Kidney epithelial cell (primary cell): ENCODE measurements around the gene CAMK2A. TPM values are rescaled to one million over a fixed set of nuclear protein-coding genes. Genes with fewer than 3 reads are reported as not detected.

Experiments
- DNase-seq: peaks from one replicate; pipeline ENCODE4 v3.0.0-alpha.2; 2010; ENCODE audit warnings: low read depth
- H3K27me3 ChIP-seq: 2 replicates; pipeline ENCODE4 v1.6.0; 2011; ENCODE audit warnings: low read length; ENCODE audit not compliant: control insufficient read depth, insufficient read depth
- H3K36me3 ChIP-seq: 2 replicates; pipeline ENCODE4 v1.5.1; 2011; ENCODE audit warnings: low read length; ENCODE audit not compliant: control insufficient read depth, insufficient read depth
- H3K4me3 ChIP-seq: 2 replicates; pipeline ENCODE4 v1.5.1; 2011; ENCODE audit warnings: low read depth, mild to moderate bottlenecking, control low read depth, low read length
- total RNA-seq: library from RNA; depleted of rRNA; stranded (reverse); fragments of >200 nt; gene quantifications from 2 replicates; pipeline ENCODE4 v1.2.3, GENCODE V29; 2015
- TF ChIP-seq, protein P1 (sequence below): IDR thresholded peaks from 2 replicates; pipeline ENCODE4 v1.5.1; 2011; ENCODE audit warnings: mild to moderate bottlenecking, moderate library complexity, low read length, control low read depth, inconsistent platforms; ENCODE audit not compliant: insufficient read depth, poor library complexity, severe bottlenecking

Gene CAMK2A
- total RNA-seq, 1 donor from 2014 or later = not detected

DNA sequence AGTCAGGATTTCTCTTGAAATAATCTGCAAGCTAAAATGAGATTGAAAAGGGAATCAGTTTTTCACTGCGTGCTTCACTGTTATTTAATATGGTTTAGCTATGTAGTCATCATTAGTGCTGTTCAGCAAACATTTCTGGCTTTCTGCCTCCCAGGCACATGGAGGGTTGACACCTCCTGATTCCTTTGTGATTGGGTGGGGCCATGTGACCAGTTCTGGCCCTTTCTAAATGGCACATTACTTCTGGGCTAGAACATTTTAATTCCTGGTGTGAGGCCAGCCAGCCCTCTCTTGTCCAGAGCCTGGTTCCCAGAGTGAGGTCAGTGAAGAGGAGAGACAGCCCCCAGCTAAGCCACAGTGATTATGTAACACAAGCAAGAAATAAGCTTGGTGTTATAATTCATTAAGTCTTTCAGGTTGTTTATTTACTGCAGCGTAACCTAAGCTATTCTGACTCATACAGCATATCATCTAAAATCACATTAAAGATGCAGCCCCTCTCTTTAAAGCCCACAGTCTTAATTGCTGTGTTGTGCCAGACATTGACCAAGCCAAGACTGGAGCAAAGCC lies 30.6 kb upstream of the CAMK2A start:
- no peaks in the 10 kb centered on the region for H3K36me3 ChIP-seq
- TF ChIP-seq, protein P1, sequence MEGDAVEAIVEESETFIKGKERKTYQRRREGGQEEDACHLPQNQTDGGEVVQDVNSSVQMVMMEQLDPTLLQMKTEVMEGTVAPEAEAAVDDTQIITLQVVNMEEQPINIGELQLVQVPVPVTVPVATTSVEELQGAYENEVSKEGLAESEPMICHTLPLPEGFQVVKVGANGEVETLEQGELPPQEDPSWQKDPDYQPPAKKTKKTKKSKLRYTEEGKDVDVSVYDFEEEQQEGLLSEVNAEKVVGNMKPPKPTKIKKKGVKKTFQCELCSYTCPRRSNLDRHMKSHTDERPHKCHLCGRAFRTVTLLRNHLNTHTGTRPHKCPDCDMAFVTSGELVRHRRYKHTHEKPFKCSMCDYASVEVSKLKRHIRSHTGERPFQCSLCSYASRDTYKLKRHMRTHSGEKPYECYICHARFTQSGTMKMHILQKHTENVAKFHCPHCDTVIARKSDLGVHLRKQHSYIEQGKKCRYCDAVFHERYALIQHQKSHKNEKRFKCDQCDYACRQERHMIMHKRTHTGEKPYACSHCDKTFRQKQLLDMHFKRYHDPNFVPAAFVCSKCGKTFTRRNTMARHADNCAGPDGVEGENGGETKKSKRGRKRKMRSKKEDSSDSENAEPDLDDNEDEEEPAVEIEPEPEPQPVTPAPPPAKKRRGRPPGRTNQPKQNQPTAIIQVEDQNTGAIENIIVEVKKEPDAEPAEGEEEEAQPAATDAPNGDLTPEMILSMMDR = no peak
- peak; percentile 82 for DNase-seq
- H3K27me3 ChIP-seq = no peaks in the 10 kb centered on the region
- H3K4me3 ChIP-seq = no peak overlapping the region

DNA sequence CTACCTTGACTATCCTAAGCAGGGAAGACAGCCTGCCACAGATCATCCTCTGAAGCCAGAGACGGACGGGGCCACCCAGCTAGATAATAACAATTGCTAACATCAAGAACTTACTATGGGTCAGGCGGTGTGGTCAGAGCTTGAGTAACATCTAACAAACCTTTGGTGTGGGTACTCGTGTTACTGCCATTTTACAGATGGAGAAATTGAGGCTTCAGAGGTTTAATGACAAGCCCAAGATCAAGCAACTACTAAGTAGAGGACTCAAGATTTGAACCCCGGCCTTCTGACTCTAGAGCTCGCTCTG lies 29.9 kb upstream of the CAMK2A start:
- H3K36me3 ChIP-seq = no peaks in the 10 kb centered on the region
- TF ChIP-seq, protein P1 = no peak
- no peak overlapping the region for H3K4me3 ChIP-seq
- H3K27me3 ChIP-seq = no peaks in the 10 kb centered on the region
- no peak for DNase-seq

DNA sequence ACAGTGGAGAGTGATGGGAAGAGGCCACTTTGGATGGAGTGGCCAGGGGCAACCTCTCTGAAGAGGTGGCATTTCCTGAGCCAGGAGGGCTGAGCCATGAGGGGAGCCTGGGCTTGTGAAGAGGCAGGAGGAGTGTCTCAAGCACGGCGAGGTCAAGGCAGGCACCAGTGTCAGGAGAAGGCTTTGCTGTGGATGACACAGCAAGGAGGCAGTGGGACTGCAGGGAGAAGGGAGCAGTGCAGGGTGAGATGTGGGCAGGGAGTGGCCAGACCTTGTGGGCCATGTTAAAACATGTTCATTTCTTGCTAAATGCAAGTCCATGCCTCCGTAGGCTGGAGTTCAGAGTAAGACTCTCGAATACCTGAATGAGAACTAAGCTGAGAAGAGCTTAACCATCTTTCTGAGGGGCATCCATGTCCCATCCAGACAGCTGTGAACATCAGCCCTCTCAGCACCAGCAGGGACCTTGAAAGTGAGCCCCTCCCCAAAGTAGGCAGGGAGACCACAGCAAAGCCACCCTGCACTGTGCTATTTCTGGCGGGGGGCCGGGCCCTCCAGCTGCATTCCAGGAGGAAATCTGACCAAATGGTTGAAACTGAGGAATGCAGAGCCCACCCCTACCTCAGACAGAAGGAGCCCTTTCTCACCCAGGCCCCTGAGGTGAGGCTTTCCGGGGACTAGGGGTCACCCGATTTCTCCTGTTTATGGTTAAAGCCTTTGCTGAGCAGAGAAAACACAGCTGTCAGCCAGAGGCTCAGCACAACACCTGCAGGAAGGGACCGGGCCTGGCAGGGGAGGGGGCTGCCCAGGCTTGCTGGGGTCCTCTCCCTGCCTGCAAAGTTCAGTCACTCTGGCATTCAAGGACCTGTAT lies 29.3 kb upstream of the CAMK2A start:
- no peaks in the 10 kb centered on the region for H3K27me3 ChIP-seq
- H3K4me3 ChIP-seq = no peak overlapping the region
- TF ChIP-seq, protein P1 = no peak
- H3K36me3 ChIP-seq = no peaks in the 10 kb centered on the region
- no peak for DNase-seq

DNA sequence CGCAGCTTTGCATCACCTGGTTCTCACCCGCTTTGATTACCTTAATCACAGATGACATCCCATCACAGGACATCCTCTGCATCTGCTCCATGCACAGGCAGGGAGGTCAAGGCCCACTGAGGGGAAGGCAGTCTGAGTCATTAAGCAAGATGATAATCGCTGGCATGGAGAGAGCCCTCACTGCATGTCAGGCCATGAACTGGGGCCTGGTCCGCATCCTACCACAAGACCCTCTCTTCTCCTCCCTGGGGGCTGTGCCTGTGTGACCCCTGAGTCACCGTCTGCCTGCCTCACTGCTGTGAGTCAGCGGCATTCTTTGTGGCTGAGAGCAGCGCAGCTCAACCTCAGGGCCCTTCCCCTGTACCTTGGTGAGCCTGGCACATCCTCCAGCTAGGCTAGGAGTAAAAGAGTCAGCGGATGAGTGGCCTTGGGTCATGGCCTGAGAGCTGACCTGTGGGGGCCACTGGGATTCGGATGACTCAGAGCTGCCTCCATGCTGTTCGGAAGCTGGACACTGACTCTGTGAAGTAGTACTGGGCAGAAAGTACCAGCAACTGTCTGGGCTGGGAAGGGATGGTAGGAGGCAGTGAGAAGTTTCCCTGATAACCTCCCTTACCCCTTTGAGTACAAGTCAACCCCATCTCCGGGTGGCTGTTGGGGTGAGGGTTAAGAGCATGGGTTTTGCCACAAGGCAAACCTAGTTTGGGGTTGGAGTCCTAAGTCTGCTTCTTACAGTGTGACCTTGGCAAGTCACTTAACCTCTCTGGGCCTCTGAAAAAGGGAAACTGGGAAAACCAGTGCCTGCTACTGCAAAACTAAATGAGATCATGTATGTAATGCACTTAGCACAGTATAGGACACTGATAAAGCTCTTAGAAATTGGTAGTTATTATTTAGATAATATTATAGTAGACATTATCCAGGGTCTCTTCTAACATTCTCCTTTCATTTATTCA lies 27.8 kb upstream of the CAMK2A start:
- no peaks in the 10 kb centered on the region for H3K27me3 ChIP-seq
- H3K36me3 ChIP-seq = no peaks in the 10 kb centered on the region
- no peak overlapping the region for H3K4me3 ChIP-seq
- TF ChIP-seq, protein P1 = no peak
- peak; percentile 96 for DNase-seq

DNA sequence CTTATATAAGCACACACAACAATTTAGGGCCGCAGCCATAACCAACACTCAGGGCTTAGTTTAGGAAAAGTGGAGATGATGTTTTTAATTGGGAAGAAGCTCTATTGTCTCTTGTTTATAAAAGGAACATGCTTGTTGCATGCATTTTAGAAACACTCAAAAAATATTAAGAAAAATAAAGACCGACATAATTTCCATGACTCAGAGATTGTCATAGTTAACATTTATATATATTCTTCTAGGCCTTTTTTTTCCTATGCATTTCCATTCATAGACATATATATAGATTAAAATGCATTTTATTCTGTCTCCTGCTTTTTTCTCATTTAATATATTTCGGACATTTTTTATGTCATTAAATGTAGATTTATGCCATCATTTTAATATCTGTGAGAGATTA lies 26.7 kb upstream of the CAMK2A start:
- TF ChIP-seq, protein P1 = no peak
- DNase-seq = no peak

More for the DNA sequence above, 26.7 kb upstream of the CAMK2A start:
- Histone ChIP-seq H3K36me3 (no peaks in the 10 kb centered on the region), H3K27me3 (no peaks in the 10 kb centered on the region), H3K4me3 (no peak overlapping the region)
